HG03558 (cell line): Measurements from ENCODE around the gene RHBDD1.
A peak's percentile ranks its signal among the peaks of the same experiment; 100 is the strongest.

Experiments
- ATAC-seq: cut with Tn5 transposase; IDR thresholded peaks from one replicate; pipeline ENCODE4 v1.9.1; 2021; ENCODE audit warnings: moderate number of reproducible peaks; ENCODE audit not compliant: unreplicated experiment; ENCODE audit errors: extremely low read depth

Gene RHBDD1, protein sequence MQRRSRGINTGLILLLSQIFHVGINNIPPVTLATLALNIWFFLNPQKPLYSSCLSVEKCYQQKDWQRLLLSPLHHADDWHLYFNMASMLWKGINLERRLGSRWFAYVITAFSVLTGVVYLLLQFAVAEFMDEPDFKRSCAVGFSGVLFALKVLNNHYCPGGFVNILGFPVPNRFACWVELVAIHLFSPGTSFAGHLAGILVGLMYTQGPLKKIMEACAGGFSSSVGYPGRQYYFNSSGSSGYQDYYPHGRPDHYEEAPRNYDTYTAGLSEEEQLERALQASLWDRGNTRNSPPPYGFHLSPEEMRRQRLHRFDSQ

DNA sequence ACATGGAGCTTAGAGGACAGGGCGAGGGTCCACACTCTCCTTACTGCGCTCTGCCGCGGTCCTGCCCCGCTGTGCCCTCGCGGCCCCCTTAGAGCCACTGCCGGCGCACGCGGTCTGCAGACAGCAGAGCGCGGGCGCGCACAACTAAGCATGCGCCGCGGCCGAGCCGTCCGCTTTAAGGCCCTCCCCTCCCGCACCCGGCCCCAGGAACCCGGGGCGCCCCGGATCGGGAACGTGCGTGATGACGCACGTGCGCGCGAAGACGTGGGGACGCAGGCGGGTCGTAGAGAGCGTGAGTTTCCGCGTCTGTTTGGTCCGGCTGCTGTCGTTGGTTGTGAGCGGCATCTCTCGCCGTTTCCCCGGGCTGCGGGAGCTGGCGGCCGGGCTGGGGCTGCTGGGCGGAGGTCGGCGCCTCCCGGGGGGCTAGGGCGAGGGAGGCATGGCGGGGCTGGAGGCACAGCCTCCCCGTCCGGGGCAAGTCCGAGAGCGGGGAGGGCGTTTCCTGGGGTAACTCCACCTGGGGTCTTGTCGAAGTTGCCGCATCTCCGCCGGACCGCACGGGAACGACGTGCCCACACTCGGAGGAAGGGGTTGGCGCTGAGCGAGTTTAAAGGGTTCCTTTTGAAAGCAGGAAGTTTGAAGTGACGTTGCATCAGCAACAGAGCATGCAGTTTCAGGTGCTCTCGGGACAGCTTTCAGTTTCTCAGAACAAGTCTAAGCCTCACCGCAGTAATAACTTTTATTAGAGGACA is at the start of gene RHBDD1:
Gene RHBDD1 (plus strand): TSS at position 259 of the 752 bp plus-strand sequence. CDS start 28,640 bp downstream, outside the sequence.
- ATAC-seq, result peak; percentile 70

DNA sequence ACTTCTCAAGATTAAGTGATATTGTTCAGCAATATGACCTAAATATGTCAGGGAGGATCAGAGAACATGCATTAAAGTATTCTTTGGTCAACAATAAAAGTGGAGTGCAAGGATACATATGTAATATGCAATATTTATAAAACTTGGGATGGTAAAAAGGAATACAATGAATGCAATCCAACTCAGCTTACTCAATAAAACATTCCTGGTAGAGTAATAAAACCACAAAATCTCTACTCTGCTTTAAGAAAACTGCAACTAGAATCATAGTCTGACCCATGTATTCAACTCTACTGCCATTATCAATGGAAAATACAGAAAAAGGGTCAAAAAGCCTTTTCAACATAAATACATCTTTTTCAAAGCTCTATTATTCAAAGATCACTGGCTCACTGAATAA is 47.8 kb upstream of the RHBDD1 start:
- ATAC-seq, result no peak

GRCh38 chr2:226788881-226789490 is 46.9 kb upstream of the RHBDD1 start:
- ATAC-seq, result no peak

- no peak for ATAC-seq
Measured at GRCh38 chr2:226790011-226790410, 45.8 kb upstream of the RHBDD1 start.

DNA sequence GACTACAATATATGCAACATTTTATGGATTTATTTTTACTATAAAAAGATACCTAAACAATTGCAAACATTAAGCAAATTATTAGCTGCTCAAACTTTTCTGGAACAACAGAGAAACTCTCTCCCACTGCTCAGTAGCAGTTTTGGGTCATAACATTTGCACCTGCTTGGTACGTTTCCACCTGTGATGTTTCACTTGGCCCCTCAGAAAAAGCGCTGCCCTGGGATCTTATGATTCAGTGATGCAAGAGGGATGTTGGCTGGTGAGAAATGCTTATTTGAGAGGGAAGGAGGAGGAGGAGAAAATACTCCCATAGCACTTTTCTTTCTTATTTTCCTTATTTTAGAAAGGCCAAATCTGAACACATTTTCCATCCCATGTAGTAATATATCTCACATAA is 45.4 kb upstream of the RHBDD1 start:
- no peak for ATAC-seq

- peak; percentile 36 for ATAC-seq
Measured at GRCh38 chr2:226791056-226791486, 44.8 kb upstream of the RHBDD1 start.

- ATAC-seq, result peak; percentile 96
Measured at GRCh38 chr2:226791487-226792081, 44.3 kb upstream of the RHBDD1 start.

DNA sequence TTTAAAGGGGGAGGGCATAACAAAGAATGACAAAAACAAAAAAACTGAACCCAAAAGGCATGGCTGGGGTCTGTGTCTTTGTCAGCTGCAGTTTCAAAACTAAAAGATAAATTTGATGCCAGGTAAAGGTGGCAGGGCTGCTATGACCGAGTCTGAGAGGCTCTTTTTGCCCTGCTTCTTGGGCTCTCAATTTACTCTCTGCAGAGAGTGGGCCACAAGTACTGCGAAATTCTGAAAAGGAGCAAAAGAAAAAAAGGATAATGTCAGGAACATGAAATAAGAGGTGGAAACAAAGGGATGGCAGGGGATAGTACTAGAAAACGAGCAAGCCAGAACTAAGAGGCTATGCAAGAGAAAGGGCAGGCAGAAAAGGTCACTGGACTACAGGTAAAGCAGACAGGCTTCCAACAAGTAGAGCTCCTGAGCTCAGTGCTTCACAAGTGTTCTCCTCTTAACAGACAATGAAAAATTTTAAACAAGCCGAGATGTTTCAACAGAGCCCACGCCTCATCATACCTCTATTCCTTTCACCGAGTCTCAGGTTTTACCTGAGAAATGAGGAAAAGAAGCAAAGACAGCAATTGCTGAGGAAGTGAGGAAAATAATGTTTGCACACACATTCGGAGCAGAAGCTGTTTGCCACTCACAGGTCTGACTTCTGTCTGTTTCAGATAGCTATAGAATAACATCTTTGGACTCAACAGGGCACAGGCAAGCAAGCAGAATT is 43.5 kb upstream of the RHBDD1 start:
- no peak for ATAC-seq

- no peak for ATAC-seq
Measured at GRCh38 chr2:226793646-226794045, 42.2 kb upstream of the RHBDD1 start.

- ATAC-seq, result no peak
Measured at GRCh38 chr2:226794196-226794661, 41.6 kb upstream of the RHBDD1 start.

DNA sequence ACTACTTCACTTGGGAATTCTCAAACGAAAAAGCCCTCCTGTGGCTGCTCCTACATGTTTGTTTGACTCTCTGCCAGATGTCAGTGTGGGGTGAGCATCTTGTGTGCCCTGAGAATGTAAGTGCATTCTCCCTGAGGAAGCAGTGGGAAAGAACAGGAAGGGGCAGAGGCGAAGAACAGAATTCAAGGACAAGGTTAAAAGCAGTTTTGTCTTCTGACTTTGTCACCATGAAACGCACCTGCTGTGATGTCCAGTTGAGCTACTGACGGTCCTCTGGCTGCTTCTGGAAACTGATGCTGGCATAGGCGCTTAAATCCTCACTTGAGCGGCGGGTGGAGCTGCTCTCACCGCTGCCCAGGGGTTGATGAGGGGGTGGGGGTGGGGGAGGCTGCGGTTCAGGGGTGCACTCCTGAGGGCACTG is 41.1 kb upstream of the RHBDD1 start:
- no peak for ATAC-seq

DNA sequence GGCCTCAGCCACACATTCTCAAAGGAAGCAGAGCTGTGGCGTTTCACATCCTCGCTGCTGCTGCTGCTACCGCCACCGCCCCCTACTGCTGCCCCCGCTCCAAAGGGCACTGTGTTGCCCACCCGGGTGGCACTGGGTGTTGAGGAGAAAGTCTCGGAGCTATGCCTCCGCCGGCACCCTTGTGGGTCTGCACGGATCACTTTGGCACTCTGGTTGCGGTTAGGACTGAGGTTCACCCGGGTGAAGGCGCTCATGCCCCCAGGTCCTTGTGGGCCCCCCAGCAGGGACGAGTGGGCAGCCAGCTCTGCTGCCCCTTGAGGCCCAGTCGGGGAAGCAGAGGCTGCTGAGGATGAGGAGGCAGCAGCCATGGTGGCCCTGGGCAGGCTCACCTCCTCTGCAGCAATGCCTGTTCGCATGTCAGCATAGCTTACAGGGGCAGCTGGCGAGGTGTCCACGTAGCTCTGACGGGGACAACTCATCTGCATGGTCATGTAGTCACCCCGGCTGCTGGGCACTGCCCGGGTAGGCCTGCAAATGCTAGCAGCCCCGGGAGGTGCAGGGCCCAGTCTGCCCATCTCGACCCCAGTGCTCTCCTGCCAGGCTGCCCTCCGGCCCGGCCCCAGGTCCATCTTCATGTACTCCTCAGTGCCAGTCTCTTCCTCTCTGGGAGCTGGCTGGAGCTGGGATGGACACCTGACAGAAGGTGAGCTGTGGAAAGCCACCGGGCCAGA is 40.4 kb upstream of the RHBDD1 start:
- ATAC-seq, result no peak

DNA sequence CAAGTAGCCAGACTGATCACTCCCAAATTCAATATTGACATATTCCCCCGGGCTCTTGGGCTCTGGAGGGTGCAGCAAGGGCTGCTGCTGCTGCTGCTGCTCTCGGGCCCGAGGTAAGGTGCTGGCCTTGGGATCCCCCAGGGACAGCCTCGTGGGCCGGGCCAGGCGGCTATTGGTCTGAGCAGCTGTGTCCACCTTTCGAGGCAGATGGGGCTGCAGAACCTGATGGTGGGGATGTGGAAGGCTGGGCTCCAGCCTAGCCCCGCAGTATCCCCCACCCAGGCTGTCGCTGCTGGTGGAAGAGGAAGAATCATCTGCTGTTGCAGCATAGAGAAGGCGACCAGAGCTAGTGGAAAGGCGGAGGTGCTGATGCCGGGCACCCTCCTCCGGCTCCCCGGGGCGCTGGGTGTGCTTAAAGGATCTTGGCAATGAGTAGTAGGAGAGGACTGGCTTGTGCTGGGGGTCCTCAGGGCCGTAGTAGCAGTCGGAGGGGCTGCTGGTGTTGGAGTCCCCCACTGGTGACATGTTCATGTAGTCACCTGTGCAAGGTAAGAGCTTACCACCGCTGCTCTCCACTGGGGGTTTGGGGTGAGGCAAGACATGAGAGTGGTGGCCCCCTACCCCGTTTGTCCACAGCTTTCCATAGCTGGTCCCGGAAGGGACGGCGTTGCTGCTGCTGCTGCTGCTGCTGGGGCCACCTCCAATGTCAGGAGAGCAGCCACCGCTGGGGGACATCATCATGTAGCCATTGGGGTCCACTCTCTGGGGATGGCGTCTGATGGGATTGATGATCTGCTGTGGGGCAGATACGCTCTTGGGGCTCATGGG is 39.6 kb upstream of the RHBDD1 start:
- no peak for ATAC-seq

GRCh38 chr2:226796840-226797288 is 39.0 kb upstream of the RHBDD1 start:
- ATAC-seq, result no peak

DNA sequence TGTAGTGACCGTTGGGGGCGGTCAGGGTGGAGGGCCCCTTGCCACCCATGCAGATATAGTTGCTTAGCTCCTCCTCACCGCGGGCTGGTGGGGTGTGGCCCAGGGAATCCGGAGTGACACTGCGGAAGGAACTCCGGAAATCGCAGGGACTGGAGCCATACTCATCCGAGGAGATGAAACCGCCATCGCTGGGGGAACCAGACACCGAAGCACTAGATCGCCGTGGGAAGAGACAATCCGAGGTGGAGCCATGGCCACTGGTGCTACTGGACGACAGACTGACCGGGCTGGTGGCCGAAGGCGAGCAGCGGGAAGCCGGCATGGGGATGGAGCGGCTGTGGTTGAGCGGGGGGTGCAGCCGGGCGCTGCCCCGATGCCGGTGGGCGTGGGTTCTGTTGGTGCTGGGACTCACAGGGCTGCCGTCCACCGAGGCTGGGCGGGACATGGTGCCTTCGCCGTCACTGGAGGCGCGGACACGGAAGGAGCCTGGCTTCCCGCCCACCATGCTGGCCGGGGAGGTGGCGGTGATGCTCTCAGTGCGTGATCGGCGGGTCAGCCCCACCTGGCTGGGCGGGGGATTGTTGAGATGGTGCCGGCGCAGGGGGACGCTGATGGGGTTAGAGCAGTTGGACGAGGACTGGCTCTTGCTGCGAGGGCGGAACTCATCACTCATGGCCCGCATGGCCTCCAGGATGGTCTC is 38.4 kb upstream of the RHBDD1 start:
- no peak for ATAC-seq

- ATAC-seq, result no peak
Measured at GRCh38 chr2:226797989-226798421, 37.8 kb upstream of the RHBDD1 start.

- no peak for ATAC-seq
Measured at GRCh38 chr2:226798422-226799210, 37.2 kb upstream of the RHBDD1 start.
